ENCODE measurements around the gene CBX7. TPM values are rescaled to one million over a fixed set of nuclear protein-coding genes. Genes with fewer than 3 reads are reported as not detected.
"Not testable (repeated sequence)": the region's sequence is repeated elsewhere in the genome, so short reads cannot be mapped to it uniquely, and the experiment has no call there.

The CBX7 gene
- polyA plus RNA-seq, 6 donors from 2014 or later: 9.9 to 38.5 (median 21.7) TPM

DNA sequence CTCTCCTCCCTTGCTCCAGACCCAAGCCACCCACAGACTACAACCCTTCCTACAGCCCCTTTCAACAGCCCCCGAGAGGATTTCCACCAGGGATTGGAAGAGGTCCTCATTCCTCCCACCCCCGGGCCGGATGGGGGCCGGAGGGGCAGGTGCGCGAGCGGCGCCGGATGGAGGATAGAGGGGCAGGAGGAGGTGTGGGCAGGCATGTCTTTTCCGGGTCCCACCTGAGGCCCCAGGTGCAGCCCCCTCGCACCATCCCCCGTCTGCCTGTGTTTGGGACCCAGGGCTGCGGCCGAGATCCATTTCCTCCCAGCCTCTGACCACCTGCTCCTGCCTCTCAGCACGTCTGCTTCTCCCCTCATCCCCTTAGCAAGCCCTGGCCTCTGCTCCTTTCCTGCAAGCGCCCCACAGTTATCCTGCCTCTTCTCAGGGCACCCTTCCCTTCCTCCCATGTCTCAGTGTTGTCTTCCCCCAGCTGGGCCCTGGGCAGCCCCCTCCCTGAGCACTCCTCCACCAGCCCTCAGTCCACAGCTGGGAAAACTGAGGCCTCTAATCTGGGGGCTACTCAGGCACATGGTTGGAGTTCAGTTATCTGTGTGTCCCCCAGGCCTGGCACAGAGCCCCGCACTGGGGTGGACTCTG, 19.3 kb upstream of the CBX7 start:
- DNase-seq: no peak
- no peaks in the 10 kb centered on the region for H3K9me3 Mint-ChIP-seq
- H3K27me3 Mint-ChIP-seq: peaks cover 0 to 7% (median 0%) of the 10 kb centered on the region in 3 donors
- H3K4me1 Mint-ChIP-seq: peaks cover 33 to 44% (median 40%) of the 10 kb centered on the region in 3 donors
- H3K27ac Mint-ChIP-seq: peak overlapping the region; percentile 91 to 97 (median 95)
- no peaks in the 10 kb centered on the region for H3K36me3 Mint-ChIP-seq
- no peak for ATAC-seq (ENCODE audit: low read depth in 2 of 2)
- H3K4me3 Mint-ChIP-seq: peak overlapping the region in 7 of 8 donors; percentile 29 to 80 (median 69)

DNA sequence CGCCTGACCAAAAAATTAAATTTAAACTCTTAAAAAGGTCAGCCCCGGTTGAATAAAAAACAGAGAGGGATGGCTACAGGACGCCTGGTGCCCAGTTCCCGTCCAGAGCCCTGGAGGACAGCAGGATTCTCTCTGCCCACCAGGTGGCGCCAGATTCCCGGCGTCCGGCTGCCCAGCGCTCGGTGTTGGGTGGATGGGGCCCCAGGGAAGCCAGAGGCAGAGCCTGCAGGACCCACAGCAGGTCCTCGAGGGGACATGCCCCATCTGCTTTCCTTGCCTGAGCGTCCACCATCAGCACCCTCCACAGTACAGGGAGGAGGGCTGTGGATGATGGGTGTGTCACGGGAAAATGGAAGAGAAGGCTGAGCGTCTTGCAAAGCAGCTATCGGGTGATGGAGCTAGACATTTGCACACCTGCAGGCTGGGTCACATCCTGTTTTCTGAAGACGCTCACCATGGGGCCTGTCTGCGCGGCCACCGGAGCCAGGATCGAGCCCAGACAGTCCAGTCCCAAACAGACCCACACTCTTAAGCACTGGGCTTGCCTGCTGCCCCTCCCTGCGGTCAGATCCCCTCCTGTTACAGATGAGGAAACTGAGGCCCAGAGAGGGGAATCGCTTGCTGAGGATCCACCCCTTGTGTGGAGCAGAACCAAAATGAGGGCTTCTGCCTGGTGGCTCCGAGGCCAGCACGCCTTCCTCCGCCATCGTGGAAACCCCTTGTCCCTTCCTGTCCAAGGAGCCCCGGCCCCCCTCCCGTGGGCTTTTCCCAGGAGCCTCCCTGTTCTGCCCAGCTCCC, 18.5 kb upstream of the CBX7 start:
- peaks cover 0 to 7% (median 0%) of the 10 kb centered on the region in 3 donors for H3K27me3 Mint-ChIP-seq
- DNase-seq (peak; percentile 83), ATAC-seq (ENCODE audit: low read depth in 2 of 2) (peak; percentile 82 to 87)
- no peaks in the 10 kb centered on the region for H3K36me3 Mint-ChIP-seq
- peaks cover 33 to 44% (median 40%) of the 10 kb centered on the region in 3 donors for H3K4me1 Mint-ChIP-seq
- peak overlapping the region; percentile 89 to 97 (median 95) for H3K27ac Mint-ChIP-seq
- H3K4me3 Mint-ChIP-seq: peak overlapping the region; percentile 61 to 89 (median 77)
- no peaks in the 10 kb centered on the region for H3K9me3 Mint-ChIP-seq

DNA sequence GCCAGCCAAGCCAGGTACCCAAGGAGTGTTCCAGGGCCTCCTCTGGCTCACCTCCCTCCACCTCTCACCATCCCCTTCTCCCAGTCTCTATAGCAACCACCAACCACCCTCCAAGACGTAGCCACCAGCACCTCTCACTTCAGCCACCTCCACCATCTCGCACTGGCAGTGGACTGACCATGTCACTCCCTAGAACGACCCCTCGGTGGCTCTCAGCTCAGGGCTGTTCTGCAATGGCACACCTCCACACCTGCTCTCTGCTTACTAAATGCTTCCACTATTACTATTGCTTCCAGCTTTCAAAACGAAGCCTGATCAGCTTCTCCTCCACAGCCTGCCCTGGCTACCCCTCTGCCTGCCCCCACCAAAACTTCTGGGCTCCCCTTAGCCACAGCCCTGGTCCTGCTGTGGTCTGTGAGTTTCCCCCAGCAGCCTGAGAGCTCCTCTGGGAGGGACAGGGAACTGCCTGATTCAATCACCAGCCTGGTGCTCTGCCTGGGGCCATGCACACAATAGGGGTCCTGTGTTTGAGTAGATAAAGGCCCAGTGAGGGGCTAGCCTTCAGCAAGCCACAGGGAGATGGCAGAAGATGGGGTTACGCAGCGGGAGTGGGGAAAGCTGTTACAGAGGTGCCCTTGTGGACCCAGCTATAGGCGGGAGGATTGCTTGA, 17.5 kb upstream of the CBX7 start:
- peak overlapping the region in 2 of 8 donors; percentile 57 to 73 for H3K4me3 Mint-ChIP-seq
- no peak for ATAC-seq (ENCODE audit: low read depth in 2 of 2)

DNA sequence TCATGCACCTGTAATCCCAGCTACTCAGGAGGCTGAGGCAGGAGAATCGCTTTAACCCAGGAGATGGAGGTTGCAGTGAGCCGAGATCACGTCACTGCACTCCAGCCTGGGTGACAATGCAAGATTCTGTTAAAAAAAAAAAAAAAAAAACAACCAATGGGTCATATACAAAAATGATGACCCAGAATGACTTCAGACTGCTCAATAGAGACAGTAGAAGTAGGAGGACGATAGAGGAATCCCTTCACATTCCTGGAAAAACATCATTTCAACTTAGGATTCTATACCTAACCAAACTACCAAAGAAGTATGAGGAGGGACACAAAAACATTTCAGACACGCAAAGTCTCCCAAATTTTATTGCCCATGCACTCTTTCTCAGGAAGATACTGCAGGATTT, 14.1 kb upstream of the CBX7 start:
- peaks cover 0 to 7% (median 0%) of the 10 kb centered on the region in 3 donors for H3K27me3 Mint-ChIP-seq
- ATAC-seq (ENCODE audit: low read depth in 2 of 2): no peak
- peaks cover 10 to 12% (median 11%) of the 10 kb centered on the region in 3 donors for H3K4me1 Mint-ChIP-seq
- no peak overlapping the region for H3K4me3 Mint-ChIP-seq
- H3K27ac Mint-ChIP-seq: no peak overlapping the region
- DNase-seq: no peak
- no peaks in the 10 kb centered on the region for H3K36me3 Mint-ChIP-seq
- H3K9me3 Mint-ChIP-seq: no peaks in the 10 kb centered on the region

More for the DNA sequence above, 17.5 kb upstream of the CBX7 start:
- no peaks in the 10 kb centered on the region for H3K9me3 Mint-ChIP-seq
- H3K27me3 Mint-ChIP-seq: peaks cover 0 to 7% (median 0%) of the 10 kb centered on the region in 3 donors
- peak overlapping the region in 4 of 6 donors; percentile 62 to 97 (median 95) for H3K27ac Mint-ChIP-seq
- H3K4me1 Mint-ChIP-seq: peaks cover 33 to 40% (median 39%) of the 10 kb centered on the region in 3 donors
- no peaks in the 10 kb centered on the region for H3K36me3 Mint-ChIP-seq
- no peak for DNase-seq

DNA sequence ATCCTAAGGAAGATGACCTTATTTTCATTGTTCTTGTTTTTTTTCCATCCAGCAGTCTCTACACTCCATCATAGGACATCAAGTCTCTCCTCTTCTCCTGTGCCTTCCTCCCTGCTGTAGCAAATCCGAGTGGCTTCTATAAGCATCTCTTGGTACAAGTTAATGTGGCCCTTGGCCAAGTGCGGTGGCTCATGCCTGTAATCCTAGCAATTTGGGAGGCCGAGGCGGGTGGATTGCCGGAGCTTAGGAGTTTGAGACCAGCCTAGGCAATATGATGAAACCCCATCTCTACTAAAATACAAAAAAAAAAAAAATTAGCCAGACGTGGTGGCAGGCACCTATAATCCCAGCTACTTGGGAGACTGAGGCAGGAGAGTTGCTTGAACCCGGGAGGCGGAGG, 3.6 kb upstream of the CBX7 start:
- Mint-ChIP-seq H3K27me3 (peaks cover 8 to 33% (median 17%) of the 10 kb centered on the region in 3 donors), H3K4me3 (peak overlapping the region in 1 of 8 donors; percentile 10), H3K4me1 (peaks cover 9 to 14% (median 13%) of the 10 kb centered on the region in 3 donors)
- not testable (repeated sequence) for DNase-seq; H3K36me3 Mint-ChIP-seq; ATAC-seq (ENCODE audit: low read depth in 2 of 2); H3K27ac Mint-ChIP-seq; H3K9me3 Mint-ChIP-seq

DNA sequence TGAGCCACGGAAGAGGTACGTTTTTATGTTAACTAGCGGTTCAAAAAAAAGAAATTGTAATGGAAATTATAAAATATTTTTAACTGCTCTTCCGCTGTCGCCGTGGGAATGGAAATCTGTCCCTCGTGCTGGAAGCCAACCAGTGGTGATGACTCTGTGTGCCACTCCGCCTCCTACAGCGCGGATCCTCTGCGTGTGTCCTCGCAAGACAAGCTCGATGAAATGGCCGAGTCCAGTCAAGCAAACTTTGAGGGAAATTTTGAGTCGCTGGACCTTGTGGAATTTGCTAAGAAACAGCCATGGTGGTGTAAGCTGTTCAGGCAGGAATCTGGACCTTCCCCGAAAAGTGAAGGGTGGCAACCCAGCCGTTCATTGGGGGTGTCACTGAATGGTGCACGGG, 2.9 kb upstream of the CBX7 start:
- peak overlapping the region in 1 of 6 donors; percentile 6 for H3K27ac Mint-ChIP-seq
- peaks cover 16 to 20% (median 20%) of the 10 kb centered on the region in 3 donors for H3K4me1 Mint-ChIP-seq
- H3K4me3 Mint-ChIP-seq: peak overlapping the region in 1 of 8 donors; percentile 10
- H3K27me3 Mint-ChIP-seq: peaks cover 8 to 33% (median 17%) of the 10 kb centered on the region in 3 donors
- H3K9me3 Mint-ChIP-seq: no peaks in the 10 kb centered on the region
- no peak for DNase-seq
- H3K36me3 Mint-ChIP-seq: no peaks in the 10 kb centered on the region
- ATAC-seq (ENCODE audit: low read depth in 2 of 2): no peak

DNA sequence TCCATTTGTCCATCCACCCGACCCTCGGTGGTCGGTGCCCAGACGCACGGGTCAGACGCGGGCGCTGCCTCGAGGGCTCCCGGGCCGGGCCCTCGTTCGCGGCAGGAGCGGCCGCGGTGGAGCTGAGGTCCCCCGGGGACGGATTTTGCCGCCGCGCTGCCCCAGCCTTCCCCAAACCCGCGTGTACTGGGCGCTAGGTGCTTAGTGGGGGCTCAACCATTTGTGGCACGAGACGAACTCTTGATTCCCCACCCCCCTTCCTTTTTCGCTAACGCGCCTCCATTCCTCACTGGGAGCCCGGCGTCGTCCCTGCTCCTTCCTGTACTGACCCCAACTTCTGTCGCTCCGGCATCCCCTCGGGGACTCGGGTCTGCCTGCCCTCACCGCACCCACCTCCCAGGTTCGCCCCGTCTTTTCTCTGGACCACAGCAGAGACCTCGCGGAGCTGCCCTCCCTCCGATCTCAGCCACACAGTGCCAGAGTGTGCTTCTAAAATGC, 789 bp upstream of the CBX7 start:
- Mint-ChIP-seq H3K27ac (peak overlapping the region in 5 of 6 donors; percentile 92 to 97 (median 95)), H3K4me1 (peaks cover 36 to 42% (median 38%) of the 10 kb centered on the region in 3 donors), H3K4me3 (peak overlapping the region; percentile 88 to 96 (median 90)), H3K27me3 (peaks cover 8 to 32% (median 17%) of the 10 kb centered on the region in 3 donors), H3K36me3 (no peaks in the 10 kb centered on the region), H3K9me3 (no peaks in the 10 kb centered on the region)
- DNase-seq: no peak
- no peak for ATAC-seq (ENCODE audit: low read depth in 2 of 2)

DNA sequence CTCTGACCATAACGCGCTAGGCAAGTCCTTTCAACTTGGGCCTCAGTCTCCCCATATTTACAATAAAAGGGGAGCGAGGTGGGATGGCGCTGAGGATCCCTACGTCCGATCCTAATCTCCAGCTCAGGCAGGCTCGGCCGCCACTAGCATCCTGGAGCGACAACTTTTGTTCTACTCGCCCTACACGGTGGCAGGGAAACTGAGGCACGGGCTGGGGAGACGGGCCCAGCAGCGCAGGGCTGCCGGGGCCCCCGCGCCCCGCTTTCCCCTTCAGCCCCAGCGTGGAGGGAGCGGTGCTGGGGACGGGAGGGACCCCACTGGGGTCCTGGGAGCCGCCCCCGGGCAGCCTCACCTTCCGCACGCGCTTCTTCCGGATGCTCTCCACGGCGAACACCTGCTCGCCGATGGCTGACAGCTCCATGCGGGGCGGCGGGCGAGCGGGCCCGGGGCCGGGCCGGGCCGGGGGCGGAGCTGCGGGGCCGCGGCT, 413 bp downstream of the CBX7 start:
- DNase-seq: no peak
- Mint-ChIP-seq H3K27ac (peak overlapping the region in 3 of 6 donors; percentile 39 to 95 (median 76)), H3K4me3 (peak overlapping the region; percentile 73 to 96 (median 89)), H3K27me3 (peaks cover 8 to 27% (median 17%) of the 10 kb centered on the region in 3 donors), H3K4me1 (peaks cover 40 to 49% (median 44%) of the 10 kb centered on the region in 3 donors), H3K9me3 (no peaks in the 10 kb centered on the region), H3K36me3 (no peaks in the 10 kb centered on the region)
- ATAC-seq (ENCODE audit: low read depth in 2 of 2): no peak

DNA sequence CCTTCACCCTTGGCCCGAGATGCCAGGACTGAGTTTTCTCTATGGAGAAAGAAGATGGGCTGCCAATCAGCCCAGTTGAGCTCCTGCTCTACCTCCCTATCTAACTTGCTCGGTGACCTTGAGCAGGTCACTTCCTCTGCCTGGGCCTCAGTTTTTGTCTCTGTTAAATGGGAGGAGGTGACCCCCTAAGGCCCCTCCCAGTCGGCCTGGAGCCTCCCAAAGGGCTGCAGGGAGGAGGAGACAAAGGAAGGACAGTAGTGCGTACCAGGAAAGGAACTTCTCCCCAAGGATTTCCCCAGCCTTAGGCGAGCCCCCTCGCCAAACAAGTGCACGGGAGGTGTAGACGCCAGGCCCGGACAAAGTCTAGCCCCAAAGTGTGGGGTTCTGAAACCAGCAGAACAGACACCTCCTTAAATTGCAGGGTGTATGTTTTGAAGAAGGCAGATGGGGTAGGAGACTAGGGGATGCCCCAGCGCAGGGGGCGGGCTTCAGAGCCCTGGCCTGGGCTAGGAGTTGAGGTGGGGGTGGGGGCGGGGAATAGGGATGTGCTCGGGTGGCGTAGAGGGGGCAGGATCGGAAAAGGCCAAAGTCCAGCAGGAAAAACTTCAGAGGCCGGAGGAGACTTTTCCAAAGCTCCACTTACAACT, 1.0 kb downstream of the CBX7 start:
- H3K27me3 Mint-ChIP-seq: peaks cover 8 to 22% (median 17%) of the 10 kb centered on the region in 3 donors
- H3K27ac Mint-ChIP-seq: peak overlapping the region; percentile 39 to 95 (median 82)
- H3K4me3 Mint-ChIP-seq: peak overlapping the region; percentile 73 to 96 (median 89)
- no peaks in the 10 kb centered on the region for H3K9me3 Mint-ChIP-seq
- peaks cover 43 to 53% (median 48%) of the 10 kb centered on the region in 3 donors for H3K4me1 Mint-ChIP-seq
- DNase-seq (no peak), ATAC-seq (ENCODE audit: low read depth in 2 of 2) (no peak)
- no peaks in the 10 kb centered on the region for H3K36me3 Mint-ChIP-seq

DNA sequence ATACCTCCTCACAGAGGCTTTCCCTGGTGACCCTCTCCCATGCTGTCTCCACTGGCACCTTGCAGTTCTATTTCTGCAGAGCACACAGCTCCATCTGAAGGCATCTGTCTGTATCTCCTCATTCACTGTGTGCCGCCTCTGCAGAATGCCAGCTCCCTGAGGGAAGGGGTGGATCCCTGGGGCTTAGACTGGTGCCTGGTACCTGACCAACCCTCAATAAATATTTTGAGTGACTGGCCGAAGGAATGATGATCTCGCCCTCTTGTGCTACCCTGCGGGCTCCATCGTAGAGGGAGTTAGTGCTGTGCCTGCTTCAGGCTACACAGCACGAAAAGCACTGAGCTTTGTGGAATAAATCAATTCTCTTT, 1.6 kb downstream of the CBX7 start:
- H3K27ac Mint-ChIP-seq: peak overlapping the region in 5 of 6 donors; percentile 73 to 95 (median 84)
- H3K27me3 Mint-ChIP-seq: peaks cover 5 to 21% (median 17%) of the 10 kb centered on the region in 3 donors
- ATAC-seq (ENCODE audit: low read depth in 2 of 2) (no peak), DNase-seq (no peak)
- H3K9me3 Mint-ChIP-seq: no peaks in the 10 kb centered on the region
- peaks cover 44 to 59% (median 54%) of the 10 kb centered on the region in 3 donors for H3K4me1 Mint-ChIP-seq
- peak overlapping the region; percentile 73 to 96 (median 89) for H3K4me3 Mint-ChIP-seq
- no peaks in the 10 kb centered on the region for H3K36me3 Mint-ChIP-seq

DNA sequence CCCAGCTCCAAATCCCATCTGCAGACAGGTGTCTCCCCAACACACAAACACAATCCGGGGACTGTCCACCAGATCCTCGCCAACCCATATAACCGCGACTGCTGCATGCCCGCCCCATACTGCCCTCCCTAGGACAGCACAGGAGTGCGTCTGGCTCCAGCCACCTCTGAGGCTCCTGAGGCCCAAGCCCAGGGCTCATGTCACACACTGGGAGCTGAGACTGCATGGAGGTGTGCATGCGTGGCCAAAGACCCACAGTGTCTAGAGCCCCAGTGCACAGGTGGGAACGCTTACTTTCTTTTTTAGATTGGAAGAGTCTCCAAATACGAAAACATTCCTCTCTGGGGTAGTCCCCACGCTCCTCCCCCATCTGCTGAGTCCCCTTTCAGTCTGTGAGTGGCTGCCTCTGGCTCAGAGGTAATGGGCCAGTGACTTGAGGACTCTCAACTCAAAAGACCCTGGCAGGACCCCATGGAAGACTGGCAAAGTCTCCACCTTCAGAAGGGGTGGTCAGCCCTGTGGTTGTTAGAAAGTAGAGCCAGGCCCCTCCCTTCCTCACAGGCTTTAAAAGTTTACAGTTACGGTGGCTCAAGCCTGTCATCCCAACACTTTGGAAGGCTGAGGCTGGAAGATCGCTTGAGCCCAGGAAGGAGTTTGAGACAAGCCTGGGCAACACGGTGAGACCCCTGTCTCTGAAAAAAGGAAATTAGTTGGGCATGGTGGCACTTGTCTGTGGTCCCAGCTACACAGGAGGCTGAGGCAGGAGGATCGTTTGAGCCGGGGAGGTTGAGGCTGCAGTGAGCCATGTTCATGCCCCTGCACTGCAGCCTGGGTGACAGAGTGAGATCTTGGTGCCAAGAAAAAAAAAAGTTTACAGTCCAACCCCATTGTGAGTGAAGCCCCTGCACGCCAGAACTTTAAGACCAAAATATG, 2.3 kb downstream of the CBX7 start:
- Mint-ChIP-seq H3K9me3 (no peaks in the 10 kb centered on the region), H3K27ac (peak overlapping the region in 5 of 6 donors; percentile 28 to 95 (median 87)), H3K4me3 (peak overlapping the region; percentile 73 to 96 (median 89)), H3K4me1 (peaks cover 44 to 60% (median 54%) of the 10 kb centered on the region in 3 donors), H3K27me3 (peaks cover 5 to 17% (median 16%) of the 10 kb centered on the region in 3 donors), H3K36me3 (no peaks in the 10 kb centered on the region)
- DNase-seq (no peak), ATAC-seq (ENCODE audit: low read depth in 2 of 2) (no peak)
